Measurements from ENCODE around the gene HK1.

- TF ChIP-seq GATA3 (IDR thresholded peaks at IDR 0.05; ENCODE audit: low read depth, low read length) (no peak), GATA2 (IDR thresholded peaks at IDR 0.05; ENCODE audit: low read depth, low read length) (no peak)
Measured at GRCh38 chr10:69425041-69425440, 146.7 kb downstream of the HK1 start.

All from SH-SY5Y (cell line).